Bronchial epithelial cell (primary cell): ENCODE data around the gene GPRC5C. TPM values are rescaled to one million over a fixed set of nuclear protein-coding genes. Genes with fewer than 3 reads are reported as not detected.

Experiments
- DNase-seq: peaks from one replicate; pipeline ENCODE4 v3.0.0-alpha.2; 2010; ENCODE audit warnings: low read depth
- FAIRE-seq: peaks from 2 replicates; lab custom pipeline; 2011; peaks lifted over from hg19 to GRCh38; lab: Jason Lieb, UNC
- H3K27me3 ChIP-seq: 2 replicates; pipeline ENCODE4 v1.5.1; 2011; ENCODE audit warnings: low read length; ENCODE audit not compliant: control insufficient read depth, insufficient read depth
- H3K36me3 ChIP-seq: 2 replicates; pipeline ENCODE4 v1.5.1; 2011; ENCODE audit warnings: low read length; ENCODE audit not compliant: control insufficient read depth, insufficient read depth
- H3K4me3 ChIP-seq: 2 replicates; pipeline ENCODE4 v1.5.1; 2011; ENCODE audit warnings: mild to moderate bottlenecking, low read depth, low read length, control low read depth
- total RNA-seq: library from RNA; depleted of rRNA; stranded (reverse); fragments of >200 nt; gene quantifications from 2 replicates; pipeline ENCODE4 v1.2.1, GENCODE V29; 2014
- TF ChIP-seq, protein P1 (sequence below): IDR thresholded peaks from 2 replicates; pipeline ENCODE4 v1.5.1; 2011; ENCODE audit warnings: mild to moderate bottlenecking, moderate library complexity, low read length, control low read depth, inconsistent platforms; ENCODE audit not compliant: insufficient read depth, severe bottlenecking

The GPRC5C gene, protein sequence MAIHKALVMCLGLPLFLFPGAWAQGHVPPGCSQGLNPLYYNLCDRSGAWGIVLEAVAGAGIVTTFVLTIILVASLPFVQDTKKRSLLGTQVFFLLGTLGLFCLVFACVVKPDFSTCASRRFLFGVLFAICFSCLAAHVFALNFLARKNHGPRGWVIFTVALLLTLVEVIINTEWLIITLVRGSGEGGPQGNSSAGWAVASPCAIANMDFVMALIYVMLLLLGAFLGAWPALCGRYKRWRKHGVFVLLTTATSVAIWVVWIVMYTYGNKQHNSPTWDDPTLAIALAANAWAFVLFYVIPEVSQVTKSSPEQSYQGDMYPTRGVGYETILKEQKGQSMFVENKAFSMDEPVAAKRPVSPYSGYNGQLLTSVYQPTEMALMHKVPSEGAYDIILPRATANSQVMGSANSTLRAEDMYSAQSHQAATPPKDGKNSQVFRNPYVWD
- total RNA-seq = 15.4 and 15.5 TPM in 2 replicates

DNA sequence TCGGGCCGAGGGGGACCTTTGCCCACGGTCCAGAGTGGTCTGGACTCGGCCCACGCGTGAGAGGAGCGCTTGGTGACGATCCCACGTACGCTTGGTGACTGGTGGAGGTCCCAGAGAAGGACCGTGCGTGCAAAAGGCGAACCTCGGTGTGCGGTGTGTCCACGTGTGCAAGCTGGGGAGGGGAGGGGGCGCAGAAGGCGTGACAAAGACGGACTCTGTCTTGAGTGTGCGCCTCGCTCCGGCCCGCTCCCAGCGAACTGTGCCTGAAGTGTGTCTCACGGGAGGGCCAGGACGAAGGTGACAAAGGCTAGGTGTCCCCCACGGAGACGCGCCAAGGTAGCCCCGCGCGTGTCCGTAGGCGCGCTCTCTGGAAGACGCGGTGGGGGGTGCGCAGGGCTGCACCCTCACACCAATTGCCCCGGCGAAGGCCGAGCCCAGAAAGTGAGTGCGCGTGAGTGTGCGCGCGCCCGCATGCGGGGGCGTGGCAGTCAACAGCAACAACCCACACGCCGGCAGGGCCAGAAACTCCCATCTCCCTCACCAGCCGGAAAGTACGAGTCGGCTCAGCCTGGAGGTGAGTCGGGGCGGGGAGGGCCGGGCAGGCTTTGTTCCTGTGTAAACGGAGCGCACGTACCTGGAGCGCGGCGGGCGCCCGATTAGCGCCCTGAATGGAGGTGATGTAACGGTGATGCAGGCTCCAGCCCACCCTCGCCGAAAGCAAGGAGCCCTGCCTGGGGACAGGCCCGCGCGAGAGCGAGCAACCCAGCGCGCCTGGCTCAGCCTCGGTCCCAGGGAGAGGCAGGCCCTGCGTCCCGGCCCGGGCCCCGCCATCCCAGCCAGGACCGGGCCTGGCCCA is at the start of gene GPRC5C:
Gene GPRC5C (plus strand): TSS at position 521 of the 856 bp plus-strand sequence. CDS start 7,689 bp downstream, outside the sequence.
- Histone ChIP-seq H3K36me3 (peaks cover 1% of the 10 kb centered on the region), H3K27me3 (no peaks in the 10 kb centered on the region), H3K4me3 (peak within 1 kb of the TSS; percentile 69)
- no peak for FAIRE-seq
- TF ChIP-seq, protein P1, sequence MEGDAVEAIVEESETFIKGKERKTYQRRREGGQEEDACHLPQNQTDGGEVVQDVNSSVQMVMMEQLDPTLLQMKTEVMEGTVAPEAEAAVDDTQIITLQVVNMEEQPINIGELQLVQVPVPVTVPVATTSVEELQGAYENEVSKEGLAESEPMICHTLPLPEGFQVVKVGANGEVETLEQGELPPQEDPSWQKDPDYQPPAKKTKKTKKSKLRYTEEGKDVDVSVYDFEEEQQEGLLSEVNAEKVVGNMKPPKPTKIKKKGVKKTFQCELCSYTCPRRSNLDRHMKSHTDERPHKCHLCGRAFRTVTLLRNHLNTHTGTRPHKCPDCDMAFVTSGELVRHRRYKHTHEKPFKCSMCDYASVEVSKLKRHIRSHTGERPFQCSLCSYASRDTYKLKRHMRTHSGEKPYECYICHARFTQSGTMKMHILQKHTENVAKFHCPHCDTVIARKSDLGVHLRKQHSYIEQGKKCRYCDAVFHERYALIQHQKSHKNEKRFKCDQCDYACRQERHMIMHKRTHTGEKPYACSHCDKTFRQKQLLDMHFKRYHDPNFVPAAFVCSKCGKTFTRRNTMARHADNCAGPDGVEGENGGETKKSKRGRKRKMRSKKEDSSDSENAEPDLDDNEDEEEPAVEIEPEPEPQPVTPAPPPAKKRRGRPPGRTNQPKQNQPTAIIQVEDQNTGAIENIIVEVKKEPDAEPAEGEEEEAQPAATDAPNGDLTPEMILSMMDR = no peak
- peak; percentile 83 for DNase-seq

DNA sequence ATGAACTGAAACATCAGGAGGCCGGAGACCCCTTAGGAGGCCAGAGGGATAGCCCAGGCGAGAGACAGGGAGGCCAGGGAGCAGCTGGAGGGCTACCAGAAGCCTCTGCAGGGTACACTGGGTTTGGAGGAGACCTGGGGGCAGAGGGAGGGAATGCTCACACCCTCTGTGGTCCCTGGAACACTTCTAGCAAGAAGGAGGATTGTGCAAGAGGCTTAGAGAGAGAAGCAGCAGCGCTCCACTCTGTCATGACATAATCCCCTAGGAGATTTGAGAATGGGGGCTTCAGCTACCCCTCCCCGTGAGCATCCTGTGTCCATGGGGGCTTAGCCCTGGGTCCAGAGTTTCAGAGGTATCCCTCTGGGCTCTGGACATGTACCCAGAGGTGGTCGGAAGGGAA is 48.7 kb upstream of the GPRC5C start:
- FAIRE-seq (no peak), DNase-seq (no peak)
- Histone ChIP-seq H3K36me3 (no peaks in the 10 kb centered on the region), H3K4me3 (no peak overlapping the region), H3K27me3 (no peaks in the 10 kb centered on the region)
- TF ChIP-seq, protein P1 = no peak

DNA sequence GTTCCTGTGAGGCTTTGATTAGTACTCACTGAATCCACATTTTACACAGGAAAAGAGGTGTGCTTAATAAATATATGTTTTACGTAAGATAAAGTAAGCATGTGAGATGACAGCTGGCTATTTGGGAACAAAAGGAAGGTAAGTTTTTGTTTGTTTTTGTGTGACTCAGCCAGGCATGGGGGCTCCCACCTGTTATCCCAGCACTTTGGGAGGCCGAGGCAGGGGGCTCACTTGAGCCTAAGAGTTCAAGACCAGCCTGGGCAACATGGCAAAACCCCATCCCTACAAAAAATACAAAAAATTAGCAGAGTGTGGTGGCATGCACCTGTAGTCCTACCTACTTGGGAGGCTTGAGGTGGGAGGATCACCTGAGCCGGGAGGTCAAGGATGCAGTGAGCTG is 46.7 kb upstream of the GPRC5C start:
- H3K4me3 ChIP-seq = no peak overlapping the region
- FAIRE-seq (no peak), DNase-seq (no peak)
- TF ChIP-seq, protein P1 = no peak
- H3K27me3 ChIP-seq = peaks cover 4% of the 10 kb centered on the region
- no peaks in the 10 kb centered on the region for H3K36me3 ChIP-seq

DNA sequence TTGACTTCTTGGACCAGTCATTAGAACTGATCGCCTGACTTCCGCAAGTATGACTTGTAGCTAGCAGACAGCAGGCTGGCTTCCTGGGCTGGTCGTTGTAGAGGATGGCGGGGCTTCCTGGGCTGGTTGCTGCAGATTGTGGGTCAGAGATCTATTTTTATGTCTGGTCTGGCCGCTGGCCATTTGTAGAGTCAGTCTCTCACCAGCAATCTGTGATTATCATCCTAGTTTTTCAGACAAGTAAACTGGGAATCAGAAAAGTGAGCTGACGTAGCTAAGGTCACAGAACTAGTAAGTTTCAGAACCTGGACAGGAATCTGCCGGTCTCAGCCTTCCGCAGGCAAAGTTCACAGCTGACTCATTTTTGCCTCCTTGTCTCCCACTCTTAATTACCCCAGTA is 45.5 kb upstream of the GPRC5C start:
- DNase-seq = no peak
- FAIRE-seq = no peak
- no peaks in the 10 kb centered on the region for H3K36me3 ChIP-seq
- TF ChIP-seq, protein P1 = no peak
- H3K27me3 ChIP-seq = peaks cover 4% of the 10 kb centered on the region
- no peak overlapping the region for H3K4me3 ChIP-seq

DNA sequence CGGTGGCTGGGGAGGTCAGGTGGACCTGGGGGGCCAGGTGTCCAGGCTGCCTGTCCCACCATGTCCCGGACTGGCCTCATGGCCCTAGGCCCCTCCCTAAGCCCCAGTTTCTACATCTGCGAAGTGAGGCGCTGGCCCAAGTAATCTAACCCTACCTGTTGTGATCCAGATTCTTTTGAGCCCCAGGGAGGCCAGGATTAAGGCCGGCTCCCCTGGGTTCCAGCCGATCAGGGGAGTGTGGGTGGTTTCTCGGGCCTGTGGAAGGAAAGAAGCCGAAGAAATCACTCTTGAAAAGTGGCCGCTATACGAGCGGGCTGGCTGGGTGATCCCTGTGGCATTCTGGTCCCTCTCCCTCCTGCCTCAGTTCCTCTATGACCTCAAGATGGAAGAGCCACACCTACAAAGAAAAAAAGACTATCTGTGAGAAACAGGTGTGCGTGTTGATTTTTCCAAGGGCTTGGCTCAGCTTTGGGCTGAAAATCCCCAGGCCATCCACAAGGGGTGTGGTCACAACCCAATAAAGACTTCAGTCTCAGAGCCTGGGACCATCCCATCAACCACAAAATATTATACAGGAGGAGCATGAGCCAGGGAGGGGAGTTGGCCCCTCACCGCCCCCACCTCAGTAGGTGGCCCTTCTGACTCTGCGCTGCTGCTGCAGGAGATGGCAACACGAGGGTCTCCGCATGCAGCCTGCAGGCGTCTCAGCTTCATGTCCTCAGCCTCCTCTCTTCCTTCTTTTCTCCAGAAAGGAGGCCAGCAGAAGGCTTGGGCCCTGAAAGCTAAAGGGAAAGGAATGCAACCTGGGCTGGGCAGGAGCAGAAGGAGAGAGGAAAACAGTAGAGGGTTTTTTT is 44.3 kb upstream of the GPRC5C start:
- FAIRE-seq (no peak), DNase-seq (no peak)
- Histone ChIP-seq H3K4me3 (no peak overlapping the region), H3K36me3 (no peaks in the 10 kb centered on the region), H3K27me3 (peaks cover 4% of the 10 kb centered on the region)
- TF ChIP-seq, protein P1 = no peak
